GM12878 (cell line): ENCODE data around the gene DPP6. TPM values are rescaled to one million over a fixed set of nuclear protein-coding genes. Genes with fewer than 3 reads are reported as not detected.

Source experiments
- ATAC-seq: fragments of 200-7000 bp; cut with Tn5 transposase; 3 replicates; pipeline ENCODE4 v1.9.1; 2020; ENCODE audit warnings: mild to moderate bottlenecking, moderate library complexity
- BruUV-seq: library from RNA; stranded (reverse); fragments of 400-500 nt; replicated peaks from 2 replicates; lab custom pipeline; 2021; lab: Mats Ljungman, UMichigan
- CTCF ChIA-PET: fragments of 300-600 bp; sonication (Branson Sonifier 250); formaldehyde crosslinking; extraction: SDS; loops from one replicate; lab custom pipeline; 2021; ENCODE audit warnings: inconsistent platforms; lab: Yijun Ruan, JAX
- POLR2A ChIA-PET: fragments of 350-600 bp; formaldehyde crosslinking; extraction: SDS; loops from one replicate; lab custom pipeline; 2021; ENCODE audit warnings: inconsistent platforms; lab: Charles Lee
- RAD21 ChIA-PET: fragments of 300-600 bp; sonication (Branson Sonifier 250); formaldehyde crosslinking; loops from one replicate; lab custom pipeline; 2023; ENCODE audit warnings: antibody characterized with exemption; ENCODE audit not compliant: unreplicated experiment; lab: Charles Lee
- SMC1A ChIA-PET: fragments of 300-600 bp; sonication (Branson Sonifier 250); formaldehyde crosslinking; loops from one replicate; lab custom pipeline; 2023; ENCODE audit not compliant: unreplicated experiment, uncharacterized antibody; lab: Charles Lee
- DNase-seq: peaks from one replicate; pipeline ENCODE4 v3.0.0-alpha.2; 2011; ENCODE audit warnings: low read depth, low spot score
- FAIRE-seq: peaks from 3 replicates; lab custom pipeline; 2011; peaks lifted over from hg19 to GRCh38; lab: Jason Lieb, UNC
- H2AFZ ChIP-seq: 2 replicates; pipeline ENCODE4 v1.6.0; 2011; ENCODE audit warnings: low read depth, low read length, control low read depth; ENCODE audit not compliant: control insufficient read depth
- H3K27ac ChIP-seq: 2 replicates; pipeline ENCODE4 v1.5.1; 2011; ENCODE audit warnings: control low read depth; ENCODE audit not compliant: control insufficient read depth, insufficient read depth
- H3K27me3 ChIP-seq, 2 experiments: replicated peaks in 1 of 2; 2 replicates each; pipeline versions ENCODE4 v1.6.0 to v1.6.1; 2011; ENCODE audit warnings: low read length in 1 of 2; ENCODE audit not compliant: control insufficient read depth in 2 of 2, insufficient read depth in 2 of 2
- H3K36me3 ChIP-seq, 2 experiments: 2 replicates each; pipeline ENCODE4 v1.5.1; 2011; ENCODE audit warnings: low read length in 1 of 2; ENCODE audit not compliant: control insufficient read depth in 2 of 2, insufficient read depth in 2 of 2
- H3K4me1 ChIP-seq: 2 replicates; pipeline ENCODE4 v1.6.1; 2011; ENCODE audit warnings: mild to moderate bottlenecking, low read length, moderate library complexity, mixed read lengths; ENCODE audit not compliant: control insufficient read depth, insufficient read depth
- H3K4me2 ChIP-seq: 2 replicates; pipeline ENCODE4 v1.6.0; 2011; ENCODE audit warnings: control low read depth; ENCODE audit not compliant: control insufficient read depth, insufficient read depth
- H3K4me3 ChIP-seq: fragments of 200-600 bp; sonication (generic); 2 replicates; pipeline ENCODE4 v1.5.1; 2016
- H3K79me2 ChIP-seq: 2 replicates; pipeline ENCODE4 v1.6.0; 2011; ENCODE audit warnings: low read length; ENCODE audit not compliant: control insufficient read depth, insufficient read depth
- H3K9ac ChIP-seq: 2 replicates; pipeline ENCODE4 v1.8.0; 2011; ENCODE audit warnings: low read length, control low read depth, mixed read lengths; ENCODE audit not compliant: control insufficient read depth, insufficient read depth
- H3K9me3 ChIP-seq: replicated peaks from 3 replicates; pipeline ENCODE4 v1.5.1; 2011; ENCODE audit warnings: mild to moderate bottlenecking, low read length; ENCODE audit not compliant: control insufficient read depth, insufficient read depth
- H4K20me1 ChIP-seq: 2 replicates; pipeline ENCODE4 v1.6.0; 2011; ENCODE audit not compliant: control insufficient read depth, insufficient read depth
- CHD2 ChIP-seq: IDR thresholded peaks from 2 replicates; pipeline ENCODE4 v1.6.1; 2011; ENCODE audit warnings: low read depth, low read length, improper control_type of control experiment, borderline replicate concordance
- CREB1 ChIP-seq: IDR thresholded peaks from 2 replicates; pipeline ENCODE4 v1.6.1; 2012; ENCODE audit warnings: low read depth, mild to moderate bottlenecking, inconsistent platforms
- HDAC2 ChIP-seq: fragments of 200-600 bp; sonication (generic); IDR thresholded peaks from 2 replicates; pipeline ENCODE4 v1.6.1; 2017
- NBN ChIP-seq: fragments of 450-650 bp; IDR thresholded peaks from 2 replicates; pipeline ENCODE4 v1.6.1; 2016
- NFYA ChIP-seq: IDR thresholded peaks from 2 replicates; pipeline ENCODE4 v1.6.1; 2011; ENCODE audit warnings: low read depth, mild to moderate bottlenecking, low read length, improper control_type of control experiment, borderline replicate concordance
- POU2F2 ChIP-seq: IDR thresholded peaks from 3 replicates; pipeline ENCODE4 v1.6.1; 2011; ENCODE audit warnings: low read depth, mild to moderate bottlenecking, low read length, borderline replicate concordance
- SIN3A ChIP-seq: IDR thresholded peaks from 2 replicates; pipeline ENCODE4 v1.6.1; 2012; ENCODE audit warnings: low read depth, low read length, improper control_type of control experiment
- SREBF1 ChIP-seq: IDR thresholded peaks from 2 replicates; pipeline ENCODE4 v1.6.1; 2012; ENCODE audit warnings: mild to moderate bottlenecking, low read length
- STAT1 ChIP-seq: fragments of 450-650 bp; conservative IDR thresholded peaks from 2 replicates; pipeline ENCODE4 v1.6.1; 2014; ENCODE audit warnings: antibody characterized with exemption, mild to moderate bottlenecking
- STAT3 ChIP-seq: IDR thresholded peaks from 2 replicates; pipeline ENCODE4 v1.6.1; 2011; ENCODE audit warnings: low read depth, low read length, improper control_type of control experiment
- ZNF217 ChIP-seq: fragments of 450-650 bp; IDR thresholded peaks from 2 replicates; pipeline ENCODE4 v1.6.1; 2017; ENCODE audit warnings: antibody characterized with exemption, mild to moderate bottlenecking
- WGBS: methylation state at CpG from one replicate; pipeline ENCODE4 v1.1.6; 2016; ENCODE audit warnings: low lambda C conversion rate; ENCODE audit not compliant: insufficient replicate concordance, insufficient coverage; ENCODE audit errors: missing lambda C conversion rate; 5-methylcytosine and 5-hydroxymethylcytosine counted together
- in situ Hi-C: fragments of 300-500 bp; cut with MboI; formaldehyde crosslinking; loops from 9 replicates; pipeline ENCODE4 v1.14.3; 2018; ENCODE audit warnings: mixed read lengths
- intact Hi-C: fragments of 100-400 bp; cut with micrococcal nuclease; formaldehyde crosslinking; loops from one replicate; pipeline ENCODE4 v1.14.2; 2022; ENCODE audit not compliant: unreplicated experiment
- polyA plus RNA-seq, 11 experiments: library from polyadenylated mRNA; depleted of rRNA in 4 of 11; unstranded in 6 of 11; stranded (reverse) in 5 of 11; fragments of >200 nt; fragmentation: Nextera tagmentation in 4 of 11; fragmentation: Illumina TruSeq in 1 of 11; extraction: Ambion mirVana in 4 of 11; extraction: Trizol in 1 of 11; gene quantifications; 1 replicate in 1 of 11; 2 replicates in 10 of 11; pipeline versions ENCODE4 v1.2.1 to v1.2.3, GENCODE V29; 2011 to 2016; ENCODE audit warnings: inconsistent platforms in 2 of 11, missing spikeins in 2 of 11, low read depth in 1 of 11
- total RNA-seq, 4 experiments: library from RNA; depleted of rRNA in 3 of 4; stranded (reverse); fragments of >200 nt in 3 of 4; fragmentation: Illumina TruSeq in 1 of 4; extraction: Trizol in 1 of 4; gene quantifications; 2 replicates each; pipeline versions ENCODE4 v1.2.1 to v1.2.3, GENCODE V29; 2013 to 2021
- TF ChIP-seq, protein P1 (sequence below): fragments of 150-350 bp; IDR thresholded peaks from 2 replicates; pipeline ENCODE4 v1.6.1; 2016; ENCODE audit warnings: low read depth, low read length

DPP6 gene
- total and polyA plus RNA-seq, 10 of the 15 experiments (the other 5 are each of a cell fraction or from before 2014, with no cell fraction given): not detected

DNA sequence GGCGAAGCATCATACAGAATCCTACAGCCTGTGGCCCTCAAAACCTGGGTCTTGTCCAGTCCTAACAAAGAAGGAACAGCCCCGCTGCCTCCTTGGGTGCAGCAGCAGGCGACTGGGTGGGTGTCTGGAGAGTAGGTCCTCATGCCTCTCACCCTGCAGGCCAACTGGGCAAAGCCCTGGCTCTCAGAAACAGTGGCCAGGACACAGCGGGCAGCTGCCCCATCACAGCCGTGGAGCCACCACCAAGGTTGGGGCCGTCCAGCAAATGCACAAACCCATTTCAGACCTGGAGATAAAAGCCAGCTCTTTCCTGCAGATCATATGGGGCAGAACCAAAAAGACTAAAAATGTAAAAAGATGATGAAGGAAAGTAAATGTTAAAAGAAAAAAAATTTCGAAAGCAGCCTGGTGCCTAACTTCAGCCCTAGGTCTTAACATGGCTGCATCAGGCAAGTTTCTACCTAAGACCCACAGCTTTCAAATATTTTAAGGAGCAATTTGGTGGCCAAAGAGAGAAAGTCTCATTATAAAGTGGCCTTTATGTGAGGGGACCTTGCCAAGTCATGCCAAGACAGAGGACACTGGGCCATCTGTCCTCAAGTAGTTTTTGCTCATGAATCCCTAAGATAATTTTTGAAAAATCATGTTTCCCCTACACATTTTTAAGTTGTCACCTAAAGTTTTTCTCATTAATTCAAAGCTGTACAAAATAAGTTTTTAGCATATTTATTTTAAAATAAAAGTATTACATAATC, 808.6 kb downstream of the DPP6 start:
- H3K27ac ChIP-seq: no peak overlapping the region
- intact Hi-C loops: loop anchor here (1.0 to 10.0 kb wide), 2 partner anchors 23 to 434 kb away; partner anchors contain the start of gene INSIG1
- ATAC-seq (no peak), DNase-seq (no peak), FAIRE-seq (no peak)
- H3K9me3 ChIP-seq: no peaks in the 10 kb centered on the region
- H3K27me3 ChIP-seq: no peaks in the 10 kb centered on the region
- CTCF ChIA-PET: interaction anchor here (0.9 to 1.4 kb wide), 2 partner anchors 24 to 66 kb away, joined by 3 to 6 read pairs; no protein-coding TSS in a partner anchor
- no peaks in the 10 kb centered on the region for H3K4me1 ChIP-seq
- H3K79me2 ChIP-seq: no peaks in the 10 kb centered on the region
- no peaks in the 10 kb centered on the region for H3K36me3 ChIP-seq
- RAD21 ChIA-PET: interaction anchor here (0.9 kb wide), 1 partner anchor 23 kb away, joined by 3 read pairs; no protein-coding TSS in a partner anchor
- no peak overlapping the region for H3K4me3 ChIP-seq
- no TSS peak for BruUV-seq
- POLR2A ChIA-PET: no interaction called here
- no peak overlapping the region for H3K9ac ChIP-seq
- no peak overlapping the region for H3K4me2 ChIP-seq
- in situ Hi-C loops: no loop called here
- no peaks in the 10 kb centered on the region for H4K20me1 ChIP-seq
- WGBS: 34% methylated on average over 7 of the region's 7 CpGs
- no peak overlapping the region for H2AFZ ChIP-seq
- SMC1A ChIA-PET: interaction anchor here (1.3 to 2.0 kb wide), 2 partner anchors 10 to 52 kb away, joined by 5 to 7 read pairs; no protein-coding TSS in a partner anchor
- TF ChIP-seq, protein P1, sequence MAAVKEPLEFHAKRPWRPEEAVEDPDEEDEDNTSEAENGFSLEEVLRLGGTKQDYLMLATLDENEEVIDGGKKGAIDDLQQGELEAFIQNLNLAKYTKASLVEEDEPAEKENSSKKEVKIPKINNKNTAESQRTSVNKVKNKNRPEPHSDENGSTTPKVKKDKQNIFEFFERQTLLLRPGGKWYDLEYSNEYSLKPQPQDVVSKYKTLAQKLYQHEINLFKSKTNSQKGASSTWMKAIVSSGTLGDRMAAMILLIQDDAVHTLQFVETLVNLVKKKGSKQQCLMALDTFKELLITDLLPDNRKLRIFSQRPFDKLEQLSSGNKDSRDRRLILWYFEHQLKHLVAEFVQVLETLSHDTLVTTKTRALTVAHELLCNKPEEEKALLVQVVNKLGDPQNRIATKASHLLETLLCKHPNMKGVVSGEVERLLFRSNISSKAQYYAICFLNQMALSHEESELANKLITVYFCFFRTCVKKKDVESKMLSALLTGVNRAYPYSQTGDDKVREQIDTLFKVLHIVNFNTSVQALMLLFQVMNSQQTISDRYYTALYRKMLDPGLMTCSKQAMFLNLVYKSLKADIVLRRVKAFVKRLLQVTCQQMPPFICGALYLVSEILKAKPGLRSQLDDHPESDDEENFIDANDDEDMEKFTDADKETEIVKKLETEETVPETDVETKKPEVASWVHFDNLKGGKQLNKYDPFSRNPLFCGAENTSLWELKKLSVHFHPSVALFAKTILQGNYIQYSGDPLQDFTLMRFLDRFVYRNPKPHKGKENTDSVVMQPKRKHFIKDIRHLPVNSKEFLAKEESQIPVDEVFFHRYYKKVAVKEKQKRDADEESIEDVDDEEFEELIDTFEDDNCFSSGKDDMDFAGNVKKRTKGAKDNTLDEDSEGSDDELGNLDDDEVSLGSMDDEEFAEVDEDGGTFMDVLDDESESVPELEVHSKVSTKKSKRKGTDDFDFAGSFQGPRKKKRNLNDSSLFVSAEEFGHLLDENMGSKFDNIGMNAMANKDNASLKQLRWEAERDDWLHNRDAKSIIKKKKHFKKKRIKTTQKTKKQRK: no peak
- no peak for TF ChIP-seq POU2F2
- no peak for TF ChIP-seq SREBF1
- TF ChIP-seq STAT3: no peak
- no peak for TF ChIP-seq CHD2
- TF ChIP-seq CREB1: no peak
- TF ChIP-seq SIN3A: no peak
- no peak for TF ChIP-seq HDAC2
- no peak for TF ChIP-seq NBN
- no peak for TF ChIP-seq ZNF217
- no peak for TF ChIP-seq NFYA
- TF ChIP-seq STAT1: no peak
